WTC11 (cell line): ENCODE data around the gene EFNA5. TPM values are rescaled to one million over a fixed set of nuclear protein-coding genes. Genes with fewer than 3 reads are reported as not detected.

Experiments
- ATAC-seq: fragments of 200-7000 bp; cut with Tn5 transposase; 2 replicates; pipeline ENCODE4 v1.10.0; 2021; ENCODE audit warnings: mild to moderate bottlenecking, moderate library complexity
- CTCF ChIA-PET: fragments of 300-600 bp; sonication (Branson Sonifier 250); formaldehyde crosslinking; loops from one replicate; lab custom pipeline; 2021; ENCODE audit warnings: antibody characterized with exemption; lab: Charles Lee
- POLR2A ChIA-PET: fragments of 350-600 bp; sonication (Branson Sonifier 250); formaldehyde crosslinking; loops from one replicate; lab custom pipeline; 2021; ENCODE audit warnings: antibody characterized with exemption; lab: Charles Lee
- DNase-seq: peaks from one replicate; pipeline ENCODE4 v3.0.0; 2021; ENCODE audit warnings: low spot score
- H3K27ac Mint-ChIP-seq: 2 replicates; pipeline ENCODE4 v1.8.0; 2021; ENCODE audit warnings: mixed read lengths
- H3K27me3 Mint-ChIP-seq: 2 replicates; pipeline ENCODE4 v1.8.0; 2021; ENCODE audit warnings: low read depth, mild to moderate bottlenecking, moderate library complexity, mixed read lengths
- H3K36me3 Mint-ChIP-seq: 2 replicates; pipeline ENCODE4 v1.8.0; 2021; ENCODE audit warnings: mixed read lengths
- H3K4me1 Mint-ChIP-seq: 2 replicates; pipeline ENCODE4 v1.8.0; 2022; ENCODE audit warnings: mixed read lengths
- H3K4me3 Mint-ChIP-seq: 2 replicates; pipeline ENCODE4 v1.8.0; 2021; ENCODE audit warnings: mild to moderate bottlenecking, moderate library complexity, mixed read lengths
- H3K9me3 Mint-ChIP-seq: 2 replicates; pipeline ENCODE4 v1.8.0; 2021; ENCODE audit warnings: mixed read lengths
- CREB1 ChIP-seq: sonication (generic); formaldehyde crosslinking; IDR thresholded peaks from 2 replicates; pipeline ENCODE4 v1.8.0; 2023; ENCODE audit warnings: mild to moderate bottlenecking, missing genetic modification reagents
- NR1H2 ChIP-seq: sonication (generic); formaldehyde crosslinking; IDR thresholded peaks from 2 replicates; pipeline ENCODE4 v1.9.0; 2021; ENCODE audit warnings: mild to moderate bottlenecking, moderate library complexity, missing genetic modification reagents
- ZBTB21 ChIP-seq: sonication (generic); formaldehyde crosslinking; IDR thresholded peaks from 2 replicates; pipeline ENCODE4 v1.8.1; 2023; ENCODE audit warnings: mild to moderate bottlenecking, missing genetic modification reagents, borderline replicate concordance
- total RNA-seq: library from RNA; stranded (reverse); gene quantifications from 3 replicates; pipeline ENCODE4 v1.2.3, GENCODE V29; 2021
- TF ChIP-seq, protein P1 (sequence below): fragments of 200-600 bp; IDR thresholded peaks from 2 replicates; pipeline ENCODE4 v1.8.0; 2022; ENCODE audit warnings: antibody characterized with exemption
- TF ChIP-seq, protein P2 (sequence below): sonication (generic); formaldehyde crosslinking; IDR thresholded peaks from 2 replicates; pipeline ENCODE4 v1.8.1; 2023; ENCODE audit warnings: mild to moderate bottlenecking, missing genetic modification reagents, borderline replicate concordance
- TF ChIP-seq, protein P3 (sequence below): sonication (generic); formaldehyde crosslinking; IDR thresholded peaks from 2 replicates; pipeline ENCODE4 v1.8.1; 2023; ENCODE audit warnings: mild to moderate bottlenecking, moderate library complexity, missing genetic modification reagents
- TF ChIP-seq, protein P4 (sequence below): sonication (generic); formaldehyde crosslinking; conservative IDR thresholded peaks from 2 replicates; pipeline ENCODE4 v1.8.1; 2023; ENCODE audit warnings: mild to moderate bottlenecking, low read depth, missing genetic modification reagents, moderate library complexity

EFNA5 gene
- total RNA-seq, 1 experiment from 2014 or later = 17.4 TPM

DNA sequence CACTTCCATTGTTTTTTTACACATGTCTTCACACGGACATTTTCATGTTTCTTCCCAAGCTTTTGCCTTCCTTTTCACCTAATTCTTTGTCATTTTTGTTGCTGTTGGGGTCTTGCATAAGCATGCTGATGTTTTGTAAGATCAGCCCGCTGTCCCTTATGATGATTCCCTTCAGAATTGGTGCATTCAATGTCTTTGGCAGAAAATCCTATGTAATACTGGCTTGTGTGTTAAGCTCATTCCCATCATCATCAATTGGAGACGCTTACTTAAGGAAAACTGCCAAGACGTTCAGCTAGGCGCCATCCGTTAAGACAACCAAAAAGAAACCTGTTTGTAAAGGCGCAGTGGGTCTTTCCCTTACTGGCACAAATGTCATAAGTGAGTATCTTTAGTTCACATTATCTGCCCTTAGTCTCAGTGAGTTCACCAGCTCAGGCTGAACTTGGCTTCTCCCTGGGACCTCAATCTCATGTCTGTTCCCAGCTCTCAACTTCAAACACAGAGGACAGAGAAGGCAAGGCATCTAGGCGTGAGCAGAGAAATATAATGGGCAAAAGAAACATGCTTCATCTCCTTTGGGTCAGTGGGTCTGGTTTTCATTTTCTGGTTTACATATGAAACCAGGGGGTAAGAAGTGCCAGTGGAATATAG lies 97.9 kb downstream of the EFNA5 start:
- H3K9me3 Mint-ChIP-seq = no peaks in the 10 kb centered on the region
- H3K4me3 Mint-ChIP-seq = no peak overlapping the region

DNA sequence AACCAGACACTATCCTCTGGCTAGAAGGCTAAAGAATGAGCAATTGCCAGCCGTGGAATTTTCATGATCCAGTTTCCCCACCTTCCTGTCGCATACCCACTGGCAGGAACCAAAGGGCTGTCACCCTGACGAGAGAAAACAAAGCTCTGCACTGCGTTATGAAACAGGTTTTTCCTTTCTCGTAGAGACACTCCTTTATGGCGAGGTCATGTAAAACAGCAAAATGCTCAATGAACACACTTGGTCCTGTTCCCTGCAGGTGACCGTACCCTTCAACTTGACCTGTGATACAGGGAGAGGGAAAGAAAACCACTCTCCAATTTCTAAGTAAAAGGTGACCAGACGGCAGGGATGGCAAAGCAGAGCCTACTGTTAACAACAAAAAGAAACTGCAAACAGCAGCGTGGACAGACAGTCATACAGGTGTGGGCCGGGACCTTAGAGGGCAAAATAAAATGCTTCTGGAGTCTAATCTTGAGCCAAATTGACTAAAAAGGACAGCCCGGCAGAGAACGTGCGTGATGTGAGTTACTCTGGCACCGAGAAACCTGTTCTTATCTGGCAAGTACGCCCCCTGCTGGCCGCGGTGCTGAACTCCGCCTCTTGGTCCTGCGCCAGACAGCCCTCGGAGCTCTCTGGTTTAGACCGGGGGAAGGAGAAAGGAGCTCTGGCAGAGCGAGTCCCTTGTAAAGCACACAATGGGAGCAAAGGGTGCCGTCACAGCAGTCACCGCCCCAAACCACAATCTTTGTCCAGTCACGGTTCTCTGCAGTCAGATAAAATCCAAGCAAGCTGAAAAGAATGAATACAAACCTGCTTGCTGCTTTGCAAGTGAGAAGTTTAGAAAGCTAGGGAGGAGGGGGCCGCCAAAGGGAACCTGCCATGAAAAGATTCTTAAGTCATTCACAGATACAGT lies 98.9 kb downstream of the EFNA5 start:
- peak; percentile 94 for ATAC-seq
- DNase-seq = peak; percentile 96
- TF ChIP-seq NR1H2 (CRISPR knock-in tag) (no peak), ZBTB21 (CRISPR knock-in tag) (peak; percentile 41; the same call in 1 of the 2 replicates)
- TF ChIP-seq, protein P1, sequence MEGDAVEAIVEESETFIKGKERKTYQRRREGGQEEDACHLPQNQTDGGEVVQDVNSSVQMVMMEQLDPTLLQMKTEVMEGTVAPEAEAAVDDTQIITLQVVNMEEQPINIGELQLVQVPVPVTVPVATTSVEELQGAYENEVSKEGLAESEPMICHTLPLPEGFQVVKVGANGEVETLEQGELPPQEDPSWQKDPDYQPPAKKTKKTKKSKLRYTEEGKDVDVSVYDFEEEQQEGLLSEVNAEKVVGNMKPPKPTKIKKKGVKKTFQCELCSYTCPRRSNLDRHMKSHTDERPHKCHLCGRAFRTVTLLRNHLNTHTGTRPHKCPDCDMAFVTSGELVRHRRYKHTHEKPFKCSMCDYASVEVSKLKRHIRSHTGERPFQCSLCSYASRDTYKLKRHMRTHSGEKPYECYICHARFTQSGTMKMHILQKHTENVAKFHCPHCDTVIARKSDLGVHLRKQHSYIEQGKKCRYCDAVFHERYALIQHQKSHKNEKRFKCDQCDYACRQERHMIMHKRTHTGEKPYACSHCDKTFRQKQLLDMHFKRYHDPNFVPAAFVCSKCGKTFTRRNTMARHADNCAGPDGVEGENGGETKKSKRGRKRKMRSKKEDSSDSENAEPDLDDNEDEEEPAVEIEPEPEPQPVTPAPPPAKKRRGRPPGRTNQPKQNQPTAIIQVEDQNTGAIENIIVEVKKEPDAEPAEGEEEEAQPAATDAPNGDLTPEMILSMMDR = peak; percentile 94
- TF ChIP-seq, protein P2, sequence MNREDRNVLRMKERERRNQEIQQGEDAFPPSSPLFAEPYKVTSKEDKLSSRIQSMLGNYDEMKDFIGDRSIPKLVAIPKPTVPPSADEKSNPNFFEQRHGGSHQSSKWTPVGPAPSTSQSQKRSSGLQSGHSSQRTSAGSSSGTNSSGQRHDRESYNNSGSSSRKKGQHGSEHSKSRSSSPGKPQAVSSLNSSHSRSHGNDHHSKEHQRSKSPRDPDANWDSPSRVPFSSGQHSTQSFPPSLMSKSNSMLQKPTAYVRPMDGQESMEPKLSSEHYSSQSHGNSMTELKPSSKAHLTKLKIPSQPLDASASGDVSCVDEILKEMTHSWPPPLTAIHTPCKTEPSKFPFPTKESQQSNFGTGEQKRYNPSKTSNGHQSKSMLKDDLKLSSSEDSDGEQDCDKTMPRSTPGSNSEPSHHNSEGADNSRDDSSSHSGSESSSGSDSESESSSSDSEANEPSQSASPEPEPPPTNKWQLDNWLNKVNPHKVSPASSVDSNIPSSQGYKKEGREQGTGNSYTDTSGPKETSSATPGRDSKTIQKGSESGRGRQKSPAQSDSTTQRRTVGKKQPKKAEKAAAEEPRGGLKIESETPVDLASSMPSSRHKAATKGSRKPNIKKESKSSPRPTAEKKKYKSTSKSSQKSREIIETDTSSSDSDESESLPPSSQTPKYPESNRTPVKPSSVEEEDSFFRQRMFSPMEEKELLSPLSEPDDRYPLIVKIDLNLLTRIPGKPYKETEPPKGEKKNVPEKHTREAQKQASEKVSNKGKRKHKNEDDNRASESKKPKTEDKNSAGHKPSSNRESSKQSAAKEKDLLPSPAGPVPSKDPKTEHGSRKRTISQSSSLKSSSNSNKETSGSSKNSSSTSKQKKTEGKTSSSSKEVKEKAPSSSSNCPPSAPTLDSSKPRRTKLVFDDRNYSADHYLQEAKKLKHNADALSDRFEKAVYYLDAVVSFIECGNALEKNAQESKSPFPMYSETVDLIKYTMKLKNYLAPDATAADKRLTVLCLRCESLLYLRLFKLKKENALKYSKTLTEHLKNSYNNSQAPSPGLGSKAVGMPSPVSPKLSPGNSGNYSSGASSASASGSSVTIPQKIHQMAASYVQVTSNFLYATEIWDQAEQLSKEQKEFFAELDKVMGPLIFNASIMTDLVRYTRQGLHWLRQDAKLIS = peak; percentile 83; the same call in 1 of the 2 replicates
- TF ChIP-seq, protein P3, sequence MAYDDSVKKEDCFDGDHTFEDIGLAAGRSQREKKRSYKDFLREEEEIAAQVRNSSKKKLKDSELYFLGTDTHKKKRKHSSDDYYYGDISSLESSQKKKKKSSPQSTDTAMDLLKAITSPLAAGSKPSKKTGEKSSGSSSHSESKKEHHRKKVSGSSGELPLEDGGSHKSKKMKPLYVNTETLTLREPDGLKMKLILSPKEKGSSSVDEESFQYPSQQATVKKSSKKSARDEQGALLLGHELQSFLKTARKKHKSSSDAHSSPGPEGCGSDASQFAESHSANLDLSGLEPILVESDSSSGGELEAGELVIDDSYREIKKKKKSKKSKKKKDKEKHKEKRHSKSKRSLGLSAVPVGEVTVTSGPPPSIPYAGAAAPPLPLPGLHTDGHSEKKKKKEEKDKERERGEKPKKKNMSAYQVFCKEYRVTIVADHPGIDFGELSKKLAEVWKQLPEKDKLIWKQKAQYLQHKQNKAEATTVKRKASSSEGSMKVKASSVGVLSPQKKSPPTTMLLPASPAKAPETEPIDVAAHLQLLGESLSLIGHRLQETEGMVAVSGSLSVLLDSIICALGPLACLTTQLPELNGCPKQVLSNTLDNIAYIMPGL = 0 out of 2 replicates have a peak, but pooled peaks have one; percentile 40
- Mint-ChIP-seq H3K4me3 (peak overlapping the region; percentile 55), H3K27me3 (no peaks in the 10 kb centered on the region; the same call in 1 of the 2 replicates), H3K27ac (peak overlapping the region; percentile 70; the same call in 1 of the 2 replicates), H3K36me3 (no peaks in the 10 kb centered on the region), H3K9me3 (no peaks in the 10 kb centered on the region), H3K4me1 (peaks cover 88% of the 10 kb centered on the region)
- POLR2A ChIA-PET = interaction anchor here (0.6 to 1.5 kb wide), 2 partner anchors 100 to 319 kb away, joined by 3 to 12 read pairs; no protein-coding TSS in a partner anchor
- CTCF ChIA-PET = interaction anchor here (0.6 to 2.7 kb wide), 97 partner anchors 9 to 1117 kb away, joined by 3 to 40 read pairs (median 4); no protein-coding TSS in a partner anchor

More for the DNA sequence above, 97.9 kb downstream of the EFNA5 start:
- DNase-seq = no peak
- no peaks in the 10 kb centered on the region for H3K36me3 Mint-ChIP-seq
- 0 out of 2 replicates have a peak, but pooled peaks have one; percentile 27 for TF ChIP-seq CREB1
- TF ChIP-seq, protein P4, sequence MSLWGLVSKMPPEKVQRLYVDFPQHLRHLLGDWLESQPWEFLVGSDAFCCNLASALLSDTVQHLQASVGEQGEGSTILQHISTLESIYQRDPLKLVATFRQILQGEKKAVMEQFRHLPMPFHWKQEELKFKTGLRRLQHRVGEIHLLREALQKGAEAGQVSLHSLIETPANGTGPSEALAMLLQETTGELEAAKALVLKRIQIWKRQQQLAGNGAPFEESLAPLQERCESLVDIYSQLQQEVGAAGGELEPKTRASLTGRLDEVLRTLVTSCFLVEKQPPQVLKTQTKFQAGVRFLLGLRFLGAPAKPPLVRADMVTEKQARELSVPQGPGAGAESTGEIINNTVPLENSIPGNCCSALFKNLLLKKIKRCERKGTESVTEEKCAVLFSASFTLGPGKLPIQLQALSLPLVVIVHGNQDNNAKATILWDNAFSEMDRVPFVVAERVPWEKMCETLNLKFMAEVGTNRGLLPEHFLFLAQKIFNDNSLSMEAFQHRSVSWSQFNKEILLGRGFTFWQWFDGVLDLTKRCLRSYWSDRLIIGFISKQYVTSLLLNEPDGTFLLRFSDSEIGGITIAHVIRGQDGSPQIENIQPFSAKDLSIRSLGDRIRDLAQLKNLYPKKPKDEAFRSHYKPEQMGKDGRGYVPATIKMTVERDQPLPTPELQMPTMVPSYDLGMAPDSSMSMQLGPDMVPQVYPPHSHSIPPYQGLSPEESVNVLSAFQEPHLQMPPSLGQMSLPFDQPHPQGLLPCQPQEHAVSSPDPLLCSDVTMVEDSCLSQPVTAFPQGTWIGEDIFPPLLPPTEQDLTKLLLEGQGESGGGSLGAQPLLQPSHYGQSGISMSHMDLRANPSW (CRISPR knock-in tag) = no peak
- no peak for ATAC-seq
- peaks cover 88% of the 10 kb centered on the region for H3K4me1 Mint-ChIP-seq
- POLR2A ChIA-PET = interaction anchor here (1.5 kb wide), 1 partner anchor 99 kb away, joined by 12 read pairs; no protein-coding TSS in a partner anchor
- CTCF ChIA-PET = interaction anchor here (0.6 to 2.7 kb wide), 95 partner anchors 8 to 763 kb away, joined by 3 to 40 read pairs (median 4); no protein-coding TSS in a partner anchor
- no peaks in the 10 kb centered on the region; the same call in 1 of the 2 replicates for H3K27me3 Mint-ChIP-seq
- peak overlapping the region; percentile 17; the same call in 1 of the 2 replicates for H3K27ac Mint-ChIP-seq
